Neural progenitor cell (in vitro differentiated cells): ENCODE results near the gene RGS6. TPM values are rescaled to one million over a fixed set of nuclear protein-coding genes. Genes with fewer than 3 reads are reported as not detected.

Experiments
- DNase-seq: peaks from one replicate; pipeline ENCODE4 v3.0.0-alpha.2; 2016; ENCODE audit warnings: low spot score
- H2AFZ ChIP-seq: fragments of 200-600 bp; sonication (generic); replicated peaks from 2 replicates; pipeline ENCODE4 v1.6.1; 2016; ENCODE audit warnings: antibody characterized with exemption
- H3F3A ChIP-seq: fragments of 200-600 bp; sonication (generic); 2 replicates; pipeline ENCODE4 v1.6.1; 2016; ENCODE audit warnings: antibody characterized with exemption, low read depth
- H3K27ac ChIP-seq: fragments of 200-600 bp; sonication (generic); 2 replicates; pipeline ENCODE4 v1.5.1; 2016; ENCODE audit warnings: mild to moderate bottlenecking
- H3K27me3 ChIP-seq: fragments of 200-600 bp; sonication (generic); 2 replicates; pipeline ENCODE4 v1.6.1; 2016; ENCODE audit warnings: mild to moderate bottlenecking, moderate library complexity
- H3K36me3 ChIP-seq: fragments of 200-600 bp; sonication (generic); 2 replicates; pipeline ENCODE4 v1.5.1; 2016
- H3K4me1 ChIP-seq: fragments of 200-600 bp; sonication (generic); 2 replicates; pipeline ENCODE4 v1.6.1; 2016; ENCODE audit warnings: mixed run types
- H3K4me2 ChIP-seq: fragments of 200-600 bp; sonication (generic); 2 replicates; pipeline ENCODE4 v1.6.1; 2016
- H3K4me3 ChIP-seq: fragments of 200-600 bp; sonication (generic); 2 replicates; pipeline ENCODE4 v1.5.1; 2016
- H3K79me2 ChIP-seq: fragments of 200-600 bp; sonication (generic); 2 replicates; pipeline ENCODE4 v1.6.1; 2016; ENCODE audit warnings: low read depth
- H3K9ac ChIP-seq: fragments of 200-600 bp; sonication (generic); 2 replicates; pipeline ENCODE4 v1.6.1; 2016
- H3K9me3 ChIP-seq: fragments of 200-600 bp; sonication (generic); 2 replicates; pipeline ENCODE4 v1.5.1; 2016; ENCODE audit warnings: low read depth
- H4K20me1 ChIP-seq: fragments of 200-600 bp; sonication (generic); 2 replicates; pipeline ENCODE4 v1.6.1; 2016; ENCODE audit warnings: low read depth
- H3K27ac Mint-ChIP-seq: 3 replicates; pipeline ENCODE4 v1.8.0; 2021; ENCODE audit warnings: mixed read lengths
- H3K27me3 Mint-ChIP-seq: 2 replicates; pipeline ENCODE4 v1.8.0; 2022; ENCODE audit warnings: low read depth, mild to moderate bottlenecking, inconsistent platforms, moderate library complexity, mixed read lengths; ENCODE audit not compliant: insufficient read depth
- H3K36me3 Mint-ChIP-seq: 3 replicates; pipeline ENCODE4 v1.8.0; 2021; ENCODE audit warnings: mixed read lengths
- H3K4me1 Mint-ChIP-seq: 3 replicates; pipeline ENCODE4 v1.8.0; 2021; ENCODE audit warnings: mixed read lengths
- H3K4me3 Mint-ChIP-seq: 3 replicates; pipeline ENCODE4 v1.8.0; 2021; ENCODE audit warnings: mild to moderate bottlenecking, moderate library complexity, mixed read lengths
- H3K9me3 Mint-ChIP-seq: 3 replicates; pipeline ENCODE4 v1.8.0; 2020; ENCODE audit warnings: mixed read lengths
- CTCF ChIP-seq: fragments of 200-600 bp; sonication (generic); IDR thresholded peaks from 2 replicates; pipeline ENCODE4 v1.5.1; 2017; ENCODE audit warnings: antibody characterized with exemption, mild to moderate bottlenecking
- EZH2 ChIP-seq: fragments of 200-600 bp; sonication (generic); IDR thresholded peaks from 2 replicates; pipeline ENCODE4 v1.6.1; 2017; ENCODE audit warnings: antibody characterized with exemption, mild to moderate bottlenecking, moderate library complexity
- EZH2phosphoT487 ChIP-seq: fragments of 200-600 bp; sonication (generic); IDR thresholded peaks from 2 replicates; pipeline ENCODE4 v1.6.1; 2017; ENCODE audit warnings: antibody characterized with exemption
- total RNA-seq: library from RNA; depleted of rRNA; stranded (reverse); fragments of >200 nt; gene quantifications from 2 replicates; pipeline ENCODE4 v1.2.3, GENCODE V29; 2015; ENCODE audit warnings: low replicate concordance

RGS6 gene
- total RNA-seq, 1 donor from 2014 or later: 0.80 TPM

- Mint-ChIP-seq H3K4me1 (peaks cover 49% of the 10 kb centered on the region), H3K36me3 (no peaks in the 10 kb centered on the region), H3K27ac (no peak overlapping the region), H3K27me3 (peaks cover 5% of the 10 kb centered on the region), H3K9me3 (peaks cover 8% of the 10 kb centered on the region), H3K4me3 (no peak overlapping the region)
- no peak for DNase-seq
- Histone ChIP-seq H3K36me3 (no peaks in the 10 kb centered on the region), H3K79me2 (no peaks in the 10 kb centered on the region), H4K20me1 (no peaks in the 10 kb centered on the region), H3K9ac (no peak overlapping the region), H2AFZ (no peak overlapping the region), H3K27me3 (no peaks in the 10 kb centered on the region), H3K4me3 (no peak overlapping the region), H3K27ac (no peak overlapping the region), H3K4me2 (no peak overlapping the region), H3K4me1 (no peaks in the 10 kb centered on the region), H3K9me3 (no peaks in the 10 kb centered on the region), H3F3A (no peaks in the 10 kb centered on the region)
- TF ChIP-seq EZH2 (no peak), EZH2phosphoT487 (no peak), CTCF (no peak)
Observed at GRCh38 chr14:72610096-72610830, 678.0 kb downstream of the RGS6 start.

- Histone ChIP-seq H2AFZ (no peak overlapping the region), H3K4me3 (no peak overlapping the region), H3K4me2 (no peak overlapping the region), H3K9ac (no peak overlapping the region), H3K79me2 (no peaks in the 10 kb centered on the region), H3K27ac (no peak overlapping the region), H4K20me1 (no peaks in the 10 kb centered on the region), H3K36me3 (no peaks in the 10 kb centered on the region), H3K4me1 (no peaks in the 10 kb centered on the region), H3K27me3 (no peaks in the 10 kb centered on the region), H3K9me3 (no peaks in the 10 kb centered on the region), H3F3A (no peaks in the 10 kb centered on the region)
- Mint-ChIP-seq H3K27me3 (peaks cover 5% of the 10 kb centered on the region), H3K4me3 (no peak overlapping the region), H3K27ac (no peak overlapping the region), H3K4me1 (peaks cover 54% of the 10 kb centered on the region), H3K36me3 (no peaks in the 10 kb centered on the region), H3K9me3 (peaks cover 8% of the 10 kb centered on the region)
- DNase-seq: no peak
- TF ChIP-seq EZH2phosphoT487 (no peak), EZH2 (no peak), CTCF (no peak)
Observed at GRCh38 chr14:72610831-72611200, 678.6 kb downstream of the RGS6 start.

- H3K9me3 ChIP-seq: no peaks in the 10 kb centered on the region
- Mint-ChIP-seq H3K9me3 (peaks cover 8% of the 10 kb centered on the region), H3K4me1 (peaks cover 59% of the 10 kb centered on the region), H3K27ac (peak overlapping the region; percentile 66), H3K4me3 (no peak overlapping the region), H3K27me3 (peaks cover 9% of the 10 kb centered on the region), H3K36me3 (no peaks in the 10 kb centered on the region)
- no peak overlapping the region for H3K4me2 ChIP-seq
- H3K9ac ChIP-seq: no peak overlapping the region
- no peaks in the 10 kb centered on the region for H3K36me3 ChIP-seq
- no peaks in the 10 kb centered on the region for H3K79me2 ChIP-seq
- no peaks in the 10 kb centered on the region for H3K4me1 ChIP-seq
- DNase-seq: no peak
- TF ChIP-seq CTCF (no peak), EZH2phosphoT487 (no peak), EZH2 (no peak)
- no peak overlapping the region for H3K27ac ChIP-seq
- no peaks in the 10 kb centered on the region for H3F3A ChIP-seq
- no peak overlapping the region for H3K4me3 ChIP-seq
- no peaks in the 10 kb centered on the region for H3K27me3 ChIP-seq
- no peak overlapping the region for H2AFZ ChIP-seq
- H4K20me1 ChIP-seq: no peaks in the 10 kb centered on the region
Observed at GRCh38 chr14:72611506-72611905, 679.3 kb downstream of the RGS6 start.
